ENCODE data around the gene DDIT4.

Gene DDIT4

GRCh38 chr10:72233621-72234020, 40.1 kb upstream of the DDIT4 start:
- TF ChIP-seq CTCF (IDR thresholded peaks at IDR 0.05; ENCODE audit: low read depth, low read length, missing control alignments): no peak
- in situ Hi-C loops (cut with HindIII; ENCODE audit: low sequenced_read_pairs): no loop called here
- H3K4me3 ChIP-seq (ENCODE audit: low read depth, low read length): no peak overlapping the region
- DNase-seq (ENCODE audit: low read depth): no peak

- in situ Hi-C loops (cut with HindIII; ENCODE audit: low sequenced_read_pairs): no loop called here
- no peak for DNase-seq (ENCODE audit: low read depth)
- no peak overlapping the region for H3K4me3 ChIP-seq (ENCODE audit: low read depth, low read length)
- TF ChIP-seq CTCF (IDR thresholded peaks at IDR 0.05; ENCODE audit: low read depth, low read length, missing control alignments): no peak
Observed at GRCh38 chr10:72234560-72235095, 39.1 kb upstream of the DDIT4 start.

GRCh38 chr10:72235544-72236279, 38.0 kb upstream of the DDIT4 start:
- in situ Hi-C loops (cut with HindIII; ENCODE audit: low sequenced_read_pairs): no loop called here
- no peak overlapping the region for H3K4me3 ChIP-seq (ENCODE audit: low read depth, low read length)
- TF ChIP-seq CTCF (IDR thresholded peaks at IDR 0.05; ENCODE audit: low read depth, low read length, missing control alignments): no peak
- DNase-seq (ENCODE audit: low read depth): no peak

- H3K4me3 ChIP-seq (ENCODE audit: low read depth, low read length): no peak overlapping the region
- no peak for DNase-seq (ENCODE audit: low read depth)
- in situ Hi-C loops (cut with HindIII; ENCODE audit: low sequenced_read_pairs): no loop called here
- no peak for TF ChIP-seq CTCF (IDR thresholded peaks at IDR 0.05; ENCODE audit: low read depth, low read length, missing control alignments)
Observed at GRCh38 chr10:72238392-72239175, 35.1 kb upstream of the DDIT4 start.

GRCh38 chr10:72239409-72239808, 34.3 kb upstream of the DDIT4 start:
- no peak for DNase-seq (ENCODE audit: low read depth)
- no peak overlapping the region for H3K4me3 ChIP-seq (ENCODE audit: low read depth, low read length)
- TF ChIP-seq CTCF (IDR thresholded peaks at IDR 0.05; ENCODE audit: low read depth, low read length, missing control alignments): no peak
- in situ Hi-C loops (cut with HindIII; ENCODE audit: low sequenced_read_pairs): no loop called here

GRCh38 chr10:72240371-72240770, 33.4 kb upstream of the DDIT4 start:
- TF ChIP-seq CTCF (IDR thresholded peaks at IDR 0.05; ENCODE audit: low read depth, low read length, missing control alignments): no peak
- H3K4me3 ChIP-seq (ENCODE audit: low read depth, low read length): no peak overlapping the region
- no peak for DNase-seq (ENCODE audit: low read depth)
- in situ Hi-C loops (cut with HindIII; ENCODE audit: low sequenced_read_pairs): no loop called here

All from astrocyte of the cerebellum (primary cell).